Stomach (tissue), 9 donors: ENCODE measurements around the gene NR5A1. TPM values are rescaled to one million over a fixed set of nuclear protein-coding genes. Genes with fewer than 3 reads are reported as not detected.

Experiments used
- DNase-seq, 2 donors: peaks; one replicate each; pipeline versions ENCODE4 v3.0.0 to v3.0.0-alpha.2; 2013 to 2019
- H3K27ac ChIP-seq, 5 donors: fragments of 200-600 bp in 4 of 5; sonication (generic) in 4 of 5; one replicate each; pipeline ENCODE4 v1.5.1; 2013 to 2019; ENCODE audit warnings: mild to moderate bottlenecking in 1 of 5, moderate library complexity in 1 of 5
- H3K27me3 ChIP-seq, 3 donors: fragments of 200-600 bp; sonication (generic); one replicate each; pipeline ENCODE4 v1.5.1; 2017 to 2019; ENCODE audit warnings: mixed run types in 1 of 3
- H3K36me3 ChIP-seq, 4 donors: fragments of 200-600 bp; sonication (generic); 1 replicate in 3 of 4; 2 replicates in 1 of 4; pipeline ENCODE4 v1.5.1; 2016 to 2019
- H3K4me1 ChIP-seq, 4 donors: fragments of 200-600 bp; sonication (generic); one replicate each; pipeline ENCODE4 v1.5.1; 2016 to 2019
- H3K4me3 ChIP-seq, 4 donors: fragments of 200-600 bp; sonication (generic) in 3 of 4; one replicate each; pipeline ENCODE4 v1.5.1; 2016 to 2019; ENCODE audit warnings: mild to moderate bottlenecking in 1 of 4
- H3K9me3 ChIP-seq, 4 donors: fragments of 200-600 bp; sonication (generic); one replicate each; pipeline ENCODE4 v1.5.1; 2016 to 2019
- CTCF ChIP-seq, 7 experiments: fragments of 450-650 bp in 4 of 7; fragments of 200-600 bp in 3 of 7; sonication (generic) in 3 of 7; IDR thresholded peaks; one replicate each; pipeline ENCODE4 v1.5.1; 2016 to 2019; ENCODE audit warnings: antibody characterized with exemption in 7 of 7, control low read depth in 2 of 7, mild to moderate bottlenecking in 1 of 7
- EP300 ChIP-seq: sonication (generic); formaldehyde crosslinking; IDR thresholded peaks from one replicate; pipeline ENCODE4 v1.6.1; 2017; ENCODE audit warnings: antibody characterized with exemption
- POLR2A ChIP-seq, 4 donors: fragments of 450-650 bp; IDR thresholded peaks; one replicate each; pipeline ENCODE4 v1.6.1; 2016; ENCODE audit warnings: antibody characterized with exemption in 4 of 4, control low read depth in 2 of 4, mild to moderate bottlenecking in 1 of 4, moderate library complexity in 1 of 4
- POLR2AphosphoS5 ChIP-seq, 3 donors: sonication (generic); formaldehyde crosslinking; IDR thresholded peaks; one replicate each; pipeline ENCODE4 v1.6.1; 2016; ENCODE audit warnings: antibody characterized with exemption in 3 of 3
- WGBS, 5 donors: extraction: QIAGEN DNeasy Blood & Tissue Kit in 3 of 5; methylation state at CpG; one replicate each; pipeline versions ENCODE4 v1.1.5 to v1.1.7; 2013 to 2018; 5-methylcytosine and 5-hydroxymethylcytosine counted together
- intact Hi-C: fragments of 100-400 bp; cut with DNase I; formaldehyde crosslinking; loops from one replicate; pipeline ENCODE4 v1.15.1; 2023; ENCODE audit warnings: low total_unique reads
- polyA plus RNA-seq, 3 donors: library from polyadenylated mRNA; stranded (reverse); fragments of 200-250 nt; gene quantifications; one replicate each; pipeline ENCODE4 v1.2.3, GENCODE V29; 2013
- total RNA-seq, 5 donors: library from RNA; depleted of rRNA; stranded (reverse); fragments of >200 nt; gene quantifications; one replicate each; pipeline versions ENCODE4 v1.1.0 to v1.2.3, GENCODE V29; 2014 to 2016
- donor health status: healthy with polysubstance abuse.
- donor health status: Bipolar disorder and iron deficiency.
- donor health status: healthy.

NR5A1 gene
- total and polyA plus RNA-seq, 8 donors, result 0.03 to 2.4 TPM; not detected in 6

DNA sequence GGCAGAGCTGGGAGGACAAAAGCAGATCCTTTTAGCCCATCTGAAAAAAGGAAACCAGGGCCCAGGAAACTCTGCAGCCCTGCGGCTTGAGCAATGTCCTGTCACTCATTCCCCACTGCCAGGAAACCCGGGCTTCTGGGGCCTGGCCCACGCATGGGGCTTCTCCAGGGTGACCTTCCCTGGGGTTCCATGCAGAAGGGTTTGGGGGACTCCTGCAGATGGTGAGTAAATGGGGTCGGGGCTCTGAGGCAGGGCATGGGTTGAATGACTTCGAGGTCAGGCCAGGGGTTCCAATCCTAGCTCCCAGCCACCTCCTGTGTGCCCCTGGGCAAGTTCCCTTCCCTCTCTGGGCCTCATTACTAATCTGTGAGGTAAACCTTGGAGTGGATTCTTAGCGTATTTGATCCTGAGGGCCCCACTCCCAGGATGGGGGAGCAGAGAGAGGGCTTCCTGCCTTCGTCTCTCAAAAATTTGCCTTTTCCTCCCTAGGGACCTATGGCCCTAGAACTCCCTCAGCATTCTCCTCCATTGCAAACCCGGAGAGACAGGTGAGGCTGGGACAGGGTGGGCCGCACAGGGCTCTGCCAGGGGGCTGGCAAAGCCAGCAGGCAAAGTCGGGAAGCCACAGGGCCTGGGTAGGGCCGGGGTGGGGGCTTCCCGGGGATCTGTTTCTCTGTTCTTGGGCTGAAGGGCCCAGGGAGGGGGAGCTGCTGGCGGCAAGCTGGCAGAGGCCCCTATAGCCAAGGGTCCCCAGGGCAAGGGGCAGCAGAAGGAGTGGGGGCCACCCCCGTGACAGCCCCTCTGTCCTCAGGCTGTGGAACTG is 31.1 kb downstream of the NR5A1 start:
- Histone ChIP-seq H3K36me3 (no peaks in the 10 kb centered on the region), H3K27me3 (peaks cover 23 to 92% (median 63%) of the 10 kb centered on the region in 3 donors), H3K27ac (no peak overlapping the region), H3K9me3 (no peaks in the 10 kb centered on the region), H3K4me1 (peaks cover 7 to 14% (median 11%) of the 10 kb centered on the region in 4 donors), H3K4me3 (no peak overlapping the region)
- intact Hi-C loops, result no loop called here
- TF ChIP-seq POLR2AphosphoS5 (IDR thresholded peaks at IDR 0.05) (no peak), EP300 (no peak), POLR2A (IDR thresholded peaks at IDR 0.05) (no peak), CTCF (IDR thresholded peaks at IDR 0.05) (no peak)
- WGBS, 5 donors, result 60 to 74% (median 72%) methylated on average over 12 to 14 of the region's 14 CpGs
- no peak for DNase-seq

- no peak for DNase-seq
- Histone ChIP-seq H3K36me3 (no peaks in the 10 kb centered on the region), H3K27ac (no peak overlapping the region), H3K27me3 (peaks cover 23 to 92% (median 56%) of the 10 kb centered on the region in 3 donors), H3K4me3 (no peak overlapping the region), H3K4me1 (peaks cover 7 to 14% (median 11%) of the 10 kb centered on the region in 4 donors), H3K9me3 (no peaks in the 10 kb centered on the region)
- 61 to 75% (median 71%) methylated on average over 13 to 21 of the region's 21 CpGs for WGBS, 5 donors
- TF ChIP-seq CTCF (IDR thresholded peaks at IDR 0.05) (no peak), POLR2A (IDR thresholded peaks at IDR 0.05) (no peak), POLR2AphosphoS5 (IDR thresholded peaks at IDR 0.05) (no peak), EP300 (no peak)
- intact Hi-C loops, result no loop called here
These were observed 31.9 kb downstream of the NR5A1 start for GRCh38 chr9:124475158-124475867.

- 62 to 89% (median 74%) methylated on average over 4 of the region's 4 CpGs for WGBS, 5 donors
- no peak for DNase-seq
- Histone ChIP-seq H3K27me3 (peaks cover 18 to 91% (median 45%) of the 10 kb centered on the region in 3 donors), H3K4me3 (no peak overlapping the region), H3K36me3 (no peaks in the 10 kb centered on the region), H3K9me3 (no peaks in the 10 kb centered on the region), H3K27ac (no peak overlapping the region), H3K4me1 (peaks cover 7 to 14% (median 11%) of the 10 kb centered on the region in 4 donors)
- intact Hi-C loops, result no loop called here
- TF ChIP-seq EP300, result no peak
- no peak for TF ChIP-seq POLR2AphosphoS5 (IDR thresholded peaks at IDR 0.05)
- no peak for TF ChIP-seq CTCF (IDR thresholded peaks at IDR 0.05)
- no peak for TF ChIP-seq POLR2A (IDR thresholded peaks at IDR 0.05)
These were observed 33.0 kb downstream of the NR5A1 start for GRCh38 chr9:124474151-124474550.

- whole genome bisulfite sequencing, 5 donors, result 69 to 83% (median 77%) methylated on average over 10 of the region's 10 CpGs
- Histone ChIP-seq H3K4me3 (no peak overlapping the region), H3K27me3 (peaks cover 15 to 91% (median 38%) of the 10 kb centered on the region in 3 donors), H3K4me1 (peaks cover 7 to 14% (median 11%) of the 10 kb centered on the region in 4 donors), H3K9me3 (no peaks in the 10 kb centered on the region), H3K36me3 (no peaks in the 10 kb centered on the region), H3K27ac (no peak overlapping the region)
- DNase-seq, result no peak
- intact Hi-C loops, result no loop called here
- TF ChIP-seq POLR2AphosphoS5 (IDR thresholded peaks at IDR 0.05), result no peak
- no peak for TF ChIP-seq EP300
- no peak for TF ChIP-seq POLR2A (IDR thresholded peaks at IDR 0.05)
- no peak for TF ChIP-seq CTCF (IDR thresholded peaks at IDR 0.05)
These were observed 33.9 kb downstream of the NR5A1 start for GRCh38 chr9:124473310-124473709.
